ENCODE data around the gene DCST2.

Gene DCST2

GRCh38 chr1:155017041-155017945, 16.3 kb downstream of the DCST2 start:
- Mint-ChIP-seq H3K36me3 (peaks cover 16 to 29% of the 10 kb centered on the region in 2 donors), H3K9me3 (no peaks in the 10 kb centered on the region), H3K27me3 (no peaks in the 10 kb centered on the region), H3K4me1 (peaks cover 46 to 89% of the 10 kb centered on the region in 2 donors), H3K27ac (peak overlapping the region; percentile 96), H3K4me3 (peak overlapping the region; percentile 78 to 85)
- ATAC-seq (replicated peaks): peak; percentile 78 to 81
- peak; percentile 82 for DNase-seq

GRCh38 chr1:155016231-155016831, 17.2 kb downstream of the DCST2 start:
- Mint-ChIP-seq H3K27me3 (no peaks in the 10 kb centered on the region), H3K9me3 (no peaks in the 10 kb centered on the region), H3K27ac (peak overlapping the region; percentile 96), H3K36me3 (peaks cover 13 to 29% of the 10 kb centered on the region in 2 donors), H3K4me1 (peaks cover 50 to 93% of the 10 kb centered on the region in 2 donors), H3K4me3 (peak overlapping the region in 1 of 2 donors; percentile 17)
- peak; percentile 46 to 50 for ATAC-seq (replicated peaks)
- DNase-seq: peak; percentile 40

- ATAC-seq (replicated peaks) (no peak), DNase-seq (no peak)
- H3K9me3 Mint-ChIP-seq: no peaks in the 10 kb centered on the region
- peaks cover 54 to 93% of the 10 kb centered on the region in 2 donors for H3K4me1 Mint-ChIP-seq
- H3K27me3 Mint-ChIP-seq: no peaks in the 10 kb centered on the region
- H3K4me3 Mint-ChIP-seq: peak overlapping the region in 1 of 2 donors; percentile 5
- peak overlapping the region; percentile 92 for H3K27ac Mint-ChIP-seq
- H3K36me3 Mint-ChIP-seq: peaks cover 13 to 33% of the 10 kb centered on the region in 2 donors
These were observed 17.9 kb downstream of the DCST2 start for GRCh38 chr1:155015527-155016230.

- H3K36me3 Mint-ChIP-seq: peaks cover 10 to 34% of the 10 kb centered on the region in 2 donors
These were observed 18.7 kb downstream of the DCST2 start for GRCh38 chr1:155014709-155015508.

GRCh38 chr1:155013632-155014031, 19.9 kb downstream of the DCST2 start:
- Mint-ChIP-seq H3K4me1 (peaks cover 59 to 93% of the 10 kb centered on the region in 2 donors), H3K36me3 (peaks cover 16 to 36% of the 10 kb centered on the region in 2 donors), H3K27ac (peak overlapping the region; percentile 56), H3K9me3 (no peaks in the 10 kb centered on the region), H3K4me3 (no peak overlapping the region), H3K27me3 (no peaks in the 10 kb centered on the region)
- DNase-seq (no peak), ATAC-seq (replicated peaks) (no peak)

More at GRCh38 chr1:155014709-155015508, 18.7 kb downstream of the DCST2 start:
- no peaks in the 10 kb centered on the region for H3K27me3 Mint-ChIP-seq
- DNase-seq (no peak), ATAC-seq (replicated peaks) (no peak)
- H3K9me3 Mint-ChIP-seq: no peaks in the 10 kb centered on the region
- H3K4me3 Mint-ChIP-seq: no peak overlapping the region
- H3K27ac Mint-ChIP-seq: no peak overlapping the region
- peaks cover 58 to 93% of the 10 kb centered on the region in 2 donors for H3K4me1 Mint-ChIP-seq

- H3K36me3 Mint-ChIP-seq: peaks cover 16 to 41% of the 10 kb centered on the region in 2 donors
- peak overlapping the region; percentile 47 for H3K27ac Mint-ChIP-seq
- peaks cover 63 to 93% of the 10 kb centered on the region in 2 donors for H3K4me1 Mint-ChIP-seq
- no peaks in the 10 kb centered on the region for H3K9me3 Mint-ChIP-seq
- no peak for DNase-seq
- no peak for ATAC-seq (replicated peaks)
- H3K4me3 Mint-ChIP-seq: no peak overlapping the region
- no peaks in the 10 kb centered on the region for H3K27me3 Mint-ChIP-seq
These were observed 20.6 kb downstream of the DCST2 start for GRCh38 chr1:155012776-155013602.

GRCh38 chr1:155012026-155012546, 21.5 kb downstream of the DCST2 start:
- no peaks in the 10 kb centered on the region for H3K9me3 Mint-ChIP-seq
- H3K4me1 Mint-ChIP-seq: peaks cover 65 to 94% of the 10 kb centered on the region in 2 donors
- no peaks in the 10 kb centered on the region for H3K27me3 Mint-ChIP-seq
- peaks cover 16 to 42% of the 10 kb centered on the region in 2 donors for H3K36me3 Mint-ChIP-seq
- no peak for ATAC-seq (replicated peaks)
- H3K27ac Mint-ChIP-seq: peak overlapping the region; percentile 20
- DNase-seq: no peak
- no peak overlapping the region for H3K4me3 Mint-ChIP-seq

- Mint-ChIP-seq H3K9me3 (no peaks in the 10 kb centered on the region), H3K36me3 (peaks cover 16 to 43% of the 10 kb centered on the region in 2 donors), H3K27ac (peak overlapping the region; percentile 25), H3K4me3 (no peak overlapping the region), H3K27me3 (no peaks in the 10 kb centered on the region), H3K4me1 (peaks cover 64 to 94% of the 10 kb centered on the region in 2 donors)
- no peak for ATAC-seq (replicated peaks)
- DNase-seq: no peak
These were observed 22.1 kb downstream of the DCST2 start for GRCh38 chr1:155011437-155012025.

- no peaks in the 10 kb centered on the region for H3K27me3 Mint-ChIP-seq
- peaks cover 16 to 45% of the 10 kb centered on the region in 2 donors for H3K36me3 Mint-ChIP-seq
- no peak overlapping the region for H3K4me3 Mint-ChIP-seq
- H3K9me3 Mint-ChIP-seq: no peaks in the 10 kb centered on the region
- peaks cover 64 to 94% of the 10 kb centered on the region in 2 donors for H3K4me1 Mint-ChIP-seq
- DNase-seq: no peak
- no peak for ATAC-seq (replicated peaks)
- peak overlapping the region; percentile 25 for H3K27ac Mint-ChIP-seq
These were observed 22.6 kb downstream of the DCST2 start for GRCh38 chr1:155011004-155011416.

- Mint-ChIP-seq H3K36me3 (peaks cover 10 to 39% of the 10 kb centered on the region in 2 donors), H3K4me1 (peaks cover 63 to 94% of the 10 kb centered on the region in 2 donors), H3K9me3 (no peaks in the 10 kb centered on the region), H3K27me3 (no peaks in the 10 kb centered on the region), H3K27ac (peak overlapping the region; percentile 89), H3K4me3 (no peak overlapping the region)
- no peak for DNase-seq
- no peak for ATAC-seq (replicated peaks)
These were observed 23.2 kb downstream of the DCST2 start for GRCh38 chr1:155010211-155010918.

- Mint-ChIP-seq H3K4me1 (peaks cover 66 to 98% of the 10 kb centered on the region in 2 donors), H3K4me3 (peak overlapping the region in 1 of 2 donors; percentile 74), H3K27me3 (no peaks in the 10 kb centered on the region), H3K36me3 (peaks cover 8 to 38% of the 10 kb centered on the region in 2 donors), H3K9me3 (no peaks in the 10 kb centered on the region), H3K27ac (peak overlapping the region; percentile 89)
- DNase-seq (no peak), ATAC-seq (replicated peaks) (no peak)
These were observed 23.8 kb downstream of the DCST2 start for GRCh38 chr1:155009742-155010141.

- H3K4me1 Mint-ChIP-seq: peaks cover 70 to 99% of the 10 kb centered on the region in 2 donors
- H3K4me3 Mint-ChIP-seq: peak overlapping the region; percentile 54 to 74
- no peak for DNase-seq
- ATAC-seq (replicated peaks): no peak
- H3K9me3 Mint-ChIP-seq: no peaks in the 10 kb centered on the region
- H3K36me3 Mint-ChIP-seq: peaks cover 8 to 38% of the 10 kb centered on the region in 2 donors
- H3K27ac Mint-ChIP-seq: peak overlapping the region; percentile 89
- no peaks in the 10 kb centered on the region for H3K27me3 Mint-ChIP-seq
These were observed 24.3 kb downstream of the DCST2 start for GRCh38 chr1:155009221-155009711.
